PC-9 (cell line): ENCODE data around the gene ACE2. TPM values are rescaled to one million over a fixed set of nuclear protein-coding genes. Genes with fewer than 3 reads are reported as not detected.

ENCODE experiments used
- BruUV-seq: library from RNA; stranded (reverse); fragments of 400-500 nt; replicated peaks from 2 replicates; lab custom pipeline; 2021; lab: Mats Ljungman, UMichigan
- CTCF ChIA-PET: fragments of 300-600 bp; sonication (Branson Sonifier 250); formaldehyde crosslinking; loops from one replicate; lab custom pipeline; 2022; ENCODE audit warnings: antibody characterized with exemption; lab: Charles Lee
- POLR2A ChIA-PET: fragments of 300-600 bp; sonication (Branson Sonifier 250); formaldehyde crosslinking; loops from one replicate; lab custom pipeline; 2022; ENCODE audit warnings: antibody characterized with exemption; ENCODE audit not compliant: unreplicated experiment; lab: Charles Lee
- DNase-seq, 2 experiments: peaks; one replicate each; pipeline versions ENCODE4 v3.0.0 to v3.0.0-alpha.2; 2015 to 2022; ENCODE audit warnings: mixed read lengths in 1 of 2
- H2AFZ ChIP-seq: fragments of 200-600 bp; sonication (generic); 2 replicates; pipeline ENCODE4 v1.8.1; 2017; ENCODE audit warnings: antibody characterized with exemption
- H3F3A ChIP-seq: fragments of 200-600 bp; sonication (generic); 2 replicates; pipeline ENCODE4 v1.8.1; 2017; ENCODE audit warnings: antibody characterized with exemption, mild to moderate bottlenecking, low read depth; ENCODE audit not compliant: insufficient read depth
- H3K27ac ChIP-seq: fragments of 200-600 bp; sonication (generic); 2 replicates; pipeline ENCODE4 v1.6.1; 2016; ENCODE audit warnings: mixed run types
- H3K27me3 ChIP-seq: fragments of 200-600 bp; sonication (generic); 2 replicates; pipeline ENCODE4 v1.6.1; 2016; ENCODE audit warnings: low read depth, mixed run types; ENCODE audit not compliant: insufficient read depth
- H3K36me3 ChIP-seq: fragments of 200-600 bp; sonication (generic); 2 replicates; pipeline ENCODE4 v1.6.1; 2016; ENCODE audit warnings: low read depth, mixed run types
- H3K4me1 ChIP-seq: fragments of 200-600 bp; sonication (generic); replicated peaks from 2 replicates; pipeline ENCODE4 v1.6.1; 2016; ENCODE audit warnings: mixed run types; ENCODE audit not compliant: insufficient read depth
- H3K4me2 ChIP-seq: fragments of 200-600 bp; sonication (generic); 2 replicates; pipeline ENCODE4 v1.6.1; 2017; ENCODE audit warnings: mixed run types
- H3K4me3 ChIP-seq: fragments of 200-600 bp; sonication (generic); 2 replicates; pipeline ENCODE4 v1.6.1; 2016; ENCODE audit warnings: mixed run types
- H3K79me2 ChIP-seq: fragments of 200-600 bp; sonication (generic); 2 replicates; pipeline ENCODE4 v1.6.1; 2017; ENCODE audit warnings: low read depth, mixed run types
- H3K9me2 ChIP-seq: fragments of 200-600 bp; sonication (generic); 2 replicates; pipeline ENCODE4 v1.8.1; 2017; ENCODE audit warnings: mild to moderate bottlenecking; ENCODE audit not compliant: insufficient read depth
- H3K9me3 ChIP-seq: fragments of 200-600 bp; sonication (generic); 2 replicates; pipeline ENCODE4 v1.8.1; 2016; ENCODE audit warnings: low read depth; ENCODE audit not compliant: insufficient read depth
- H4K20me1 ChIP-seq: fragments of 200-600 bp; sonication (generic); 2 replicates; pipeline ENCODE4 v1.8.1; 2017; ENCODE audit not compliant: insufficient read depth
- CTCF ChIP-seq: fragments of 200-600 bp; sonication (generic); conservative IDR thresholded peaks from 2 replicates; pipeline ENCODE4 v1.6.1; 2017; ENCODE audit warnings: mixed run types, antibody characterized with exemption, mild to moderate bottlenecking, moderate library complexity
- EZH2 ChIP-seq: fragments of 200-600 bp; sonication (generic); IDR thresholded peaks from 2 replicates; pipeline ENCODE4 v1.8.0; 2017; ENCODE audit warnings: antibody characterized with exemption, low read depth
- intact Hi-C: fragments of 100-400 bp; cut with micrococcal nuclease; formaldehyde crosslinking; loops from one replicate; pipeline ENCODE4 v1.10.0; 2022; ENCODE audit not compliant: unreplicated experiment
- total RNA-seq: library from RNA; stranded (reverse); gene quantifications from 2 replicates; pipeline ENCODE4 v1.2.3, GENCODE V29; 2021

Gene ACE2
- total RNA-seq, 1 experiment from 2014 or later, result 3.4 TPM

DNA sequence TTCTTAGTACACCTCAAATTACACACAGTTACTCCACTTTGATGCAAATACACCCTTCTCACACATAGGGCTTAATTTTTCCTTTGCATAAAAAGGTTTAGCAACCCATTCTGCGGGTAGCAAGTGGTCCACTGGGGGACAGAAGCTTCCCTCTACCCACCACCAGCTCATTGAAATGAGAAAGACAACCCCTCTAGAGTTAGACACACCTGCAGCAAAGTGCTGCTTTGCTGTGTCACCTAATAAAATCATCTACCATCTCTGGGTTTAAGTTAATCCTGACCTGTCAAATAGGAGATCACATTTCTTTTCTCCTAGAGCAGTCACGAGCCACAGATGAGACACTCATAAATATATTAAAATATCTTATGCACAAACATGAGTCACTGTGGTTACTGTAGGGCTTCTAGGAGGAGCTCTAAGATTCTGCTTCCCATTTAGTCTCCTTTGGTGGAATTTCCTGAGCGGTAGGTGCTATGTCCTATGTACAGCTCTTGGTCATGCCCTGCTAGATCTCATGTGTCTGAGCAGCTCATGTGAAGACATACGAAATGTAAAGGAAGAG, 88.3 kb downstream of the ACE2 start:
- no TSS peak for BruUV-seq
- Histone ChIP-seq H3K4me2 (no peak overlapping the region), H3K9me3 (no peaks in the 10 kb centered on the region), H3K27ac (no peak overlapping the region), H3K36me3 (no peaks in the 10 kb centered on the region), H4K20me1 (no peaks in the 10 kb centered on the region), H3K9me2 (no peaks in the 10 kb centered on the region), H3F3A (no peaks in the 10 kb centered on the region), H3K79me2 (no peaks in the 10 kb centered on the region), H3K4me1 (no peaks in the 10 kb centered on the region), H3K4me3 (no peak overlapping the region), H2AFZ (no peak overlapping the region), H3K27me3 (no peaks in the 10 kb centered on the region)
- DNase-seq, result peak in 1 of 2 experiments; percentile 35
- intact Hi-C loops, result no loop called here
- ChIA-PET CTCF (interaction anchor here (0.6 kb wide), 2 partner anchors 53 to 1311 kb away, joined by 3 to 15 read pairs; no protein-coding TSS in a partner anchor), POLR2A (no interaction called here)
- TF ChIP-seq CTCF, result no peak
- TF ChIP-seq EZH2, result no peak

- Histone ChIP-seq H3K4me3 (no peak overlapping the region), H2AFZ (no peak overlapping the region), H3K9me3 (no peaks in the 10 kb centered on the region), H3K27me3 (no peaks in the 10 kb centered on the region), H3K27ac (no peak overlapping the region), H3K79me2 (no peaks in the 10 kb centered on the region), H3K4me1 (no peaks in the 10 kb centered on the region), H4K20me1 (no peaks in the 10 kb centered on the region), H3K4me2 (no peak overlapping the region), H3F3A (no peaks in the 10 kb centered on the region), H3K9me2 (no peaks in the 10 kb centered on the region), H3K36me3 (no peaks in the 10 kb centered on the region)
- ChIA-PET POLR2A (no interaction called here), CTCF (no interaction called here)
- intact Hi-C loops, result no loop called here
- no TSS peak for BruUV-seq
- DNase-seq, result no peak
- TF ChIP-seq EZH2, result no peak
- TF ChIP-seq CTCF, result no peak
These were observed 89.2 kb downstream of the ACE2 start for GRCh38 chrX:15511563-15511962.

Other genes starting within 250 kb of the ACE2 start
- 1.3 and 2.5 TPM in 2 replicates for gene VEGFD, start 216.5 kb downstream of the ACE2 start, total RNA-seq
- 177 and 197 TPM in 2 replicates for gene PIR, start 107.6 kb downstream of the ACE2 start, total RNA-seq
- gene BMX, start 100.2 kb downstream of the ACE2 start, total RNA-seq, result not detected in 2 replicates
- 1.1 and 2.7 TPM in 2 replicates for gene CLTRN, start 63.8 kb upstream of the ACE2 start, total RNA-seq
- 10.9 and 12.1 TPM in 2 replicates for gene CA5B, start 137.3 kb upstream of the ACE2 start, total RNA-seq
- 7.2 and 7.6 TPM in 2 replicates for gene ZRSR2, start 189.5 kb upstream of the ACE2 start, total RNA-seq